WTC11 (cell line): Measurements from ENCODE around the gene TAF1B.

Experiments
- CREB1 ChIP-seq: sonication (generic); formaldehyde crosslinking; IDR thresholded peaks from 2 replicates; pipeline ENCODE4 v1.8.0; 2023; ENCODE audit warnings: mild to moderate bottlenecking, missing genetic modification reagents
- ESRRA ChIP-seq: sonication (generic); formaldehyde crosslinking; IDR thresholded peaks from 2 replicates; pipeline ENCODE4 v1.8.1; 2022; ENCODE audit warnings: mild to moderate bottlenecking, missing genetic modification reagents, borderline replicate concordance
- FOXP4 ChIP-seq: sonication (generic); formaldehyde crosslinking; IDR thresholded peaks from 2 replicates; pipeline ENCODE4 v1.8.0; 2022; ENCODE audit warnings: mild to moderate bottlenecking, missing genetic modification reagents
- MLX ChIP-seq: sonication (generic); formaldehyde crosslinking; IDR thresholded peaks from 2 replicates; pipeline ENCODE4 v1.8.1; 2023; ENCODE audit warnings: mild to moderate bottlenecking, missing genetic modification reagents, moderate library complexity
- PREB ChIP-seq: sonication (generic); formaldehyde crosslinking; IDR thresholded peaks from 2 replicates; pipeline ENCODE4 v1.8.1; 2022; ENCODE audit warnings: mild to moderate bottlenecking, missing genetic modification reagents, moderate library complexity, borderline replicate concordance
- RORB ChIP-seq: fragments of 250-450 bp; sonication (Bioruptor Pico); IDR thresholded peaks from 2 replicates; pipeline ENCODE4 v1.9.0; 2021; ENCODE audit warnings: mild to moderate bottlenecking
- TCF7 ChIP-seq: sonication (generic); formaldehyde crosslinking; IDR thresholded peaks from 2 replicates; pipeline ENCODE4 v1.8.0; 2022; ENCODE audit warnings: mild to moderate bottlenecking, low read depth, missing genetic modification reagents, moderate library complexity
- USF1 ChIP-seq: sonication (generic); formaldehyde crosslinking; IDR thresholded peaks from 2 replicates; pipeline ENCODE4 v1.8.0; 2022; ENCODE audit warnings: mild to moderate bottlenecking, missing genetic modification reagents
- ZBTB21 ChIP-seq: sonication (generic); formaldehyde crosslinking; IDR thresholded peaks from 2 replicates; pipeline ENCODE4 v1.8.1; 2023; ENCODE audit warnings: mild to moderate bottlenecking, missing genetic modification reagents, borderline replicate concordance
- ZNF232 ChIP-seq: sonication (generic); formaldehyde crosslinking; IDR thresholded peaks from 2 replicates; pipeline ENCODE4 v1.8.0; 2022; ENCODE audit warnings: mild to moderate bottlenecking, missing genetic modification reagents
- TF ChIP-seq, protein P1 (sequence below): fragments of 200-600 bp; IDR thresholded peaks from 2 replicates; pipeline ENCODE4 v1.8.0; 2022; ENCODE audit warnings: antibody characterized with exemption

GRCh38 chr2:9877726-9878125 lies 34.5 kb downstream of the TAF1B start:
- TF ChIP-seq ESRRA (CRISPR knock-in tag) (no peak), FOXP4 (no peak), MLX (no peak), CREB1 (CRISPR knock-in tag) (no peak), USF1 (CRISPR knock-in tag) (no peak), RORB (no peak), TCF7 (no peak), PREB (no peak), ZNF232 (CRISPR knock-in tag) (no peak), ZBTB21 (CRISPR knock-in tag) (no peak)
- TF ChIP-seq, protein P1, sequence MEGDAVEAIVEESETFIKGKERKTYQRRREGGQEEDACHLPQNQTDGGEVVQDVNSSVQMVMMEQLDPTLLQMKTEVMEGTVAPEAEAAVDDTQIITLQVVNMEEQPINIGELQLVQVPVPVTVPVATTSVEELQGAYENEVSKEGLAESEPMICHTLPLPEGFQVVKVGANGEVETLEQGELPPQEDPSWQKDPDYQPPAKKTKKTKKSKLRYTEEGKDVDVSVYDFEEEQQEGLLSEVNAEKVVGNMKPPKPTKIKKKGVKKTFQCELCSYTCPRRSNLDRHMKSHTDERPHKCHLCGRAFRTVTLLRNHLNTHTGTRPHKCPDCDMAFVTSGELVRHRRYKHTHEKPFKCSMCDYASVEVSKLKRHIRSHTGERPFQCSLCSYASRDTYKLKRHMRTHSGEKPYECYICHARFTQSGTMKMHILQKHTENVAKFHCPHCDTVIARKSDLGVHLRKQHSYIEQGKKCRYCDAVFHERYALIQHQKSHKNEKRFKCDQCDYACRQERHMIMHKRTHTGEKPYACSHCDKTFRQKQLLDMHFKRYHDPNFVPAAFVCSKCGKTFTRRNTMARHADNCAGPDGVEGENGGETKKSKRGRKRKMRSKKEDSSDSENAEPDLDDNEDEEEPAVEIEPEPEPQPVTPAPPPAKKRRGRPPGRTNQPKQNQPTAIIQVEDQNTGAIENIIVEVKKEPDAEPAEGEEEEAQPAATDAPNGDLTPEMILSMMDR = no peak
